ENCODE measurements around the gene MTHFD2L.

The MTHFD2L gene

GRCh38 chr4:74156521-74156920, 1.4 kb upstream of the MTHFD2L start:
- H3K4me3 ChIP-seq (replicated peaks; ENCODE audit: low read depth, low read length): no peak overlapping the region
- DNase-seq (ENCODE audit: extremely low read depth, low read depth): no peak
- TF ChIP-seq, protein P1, sequence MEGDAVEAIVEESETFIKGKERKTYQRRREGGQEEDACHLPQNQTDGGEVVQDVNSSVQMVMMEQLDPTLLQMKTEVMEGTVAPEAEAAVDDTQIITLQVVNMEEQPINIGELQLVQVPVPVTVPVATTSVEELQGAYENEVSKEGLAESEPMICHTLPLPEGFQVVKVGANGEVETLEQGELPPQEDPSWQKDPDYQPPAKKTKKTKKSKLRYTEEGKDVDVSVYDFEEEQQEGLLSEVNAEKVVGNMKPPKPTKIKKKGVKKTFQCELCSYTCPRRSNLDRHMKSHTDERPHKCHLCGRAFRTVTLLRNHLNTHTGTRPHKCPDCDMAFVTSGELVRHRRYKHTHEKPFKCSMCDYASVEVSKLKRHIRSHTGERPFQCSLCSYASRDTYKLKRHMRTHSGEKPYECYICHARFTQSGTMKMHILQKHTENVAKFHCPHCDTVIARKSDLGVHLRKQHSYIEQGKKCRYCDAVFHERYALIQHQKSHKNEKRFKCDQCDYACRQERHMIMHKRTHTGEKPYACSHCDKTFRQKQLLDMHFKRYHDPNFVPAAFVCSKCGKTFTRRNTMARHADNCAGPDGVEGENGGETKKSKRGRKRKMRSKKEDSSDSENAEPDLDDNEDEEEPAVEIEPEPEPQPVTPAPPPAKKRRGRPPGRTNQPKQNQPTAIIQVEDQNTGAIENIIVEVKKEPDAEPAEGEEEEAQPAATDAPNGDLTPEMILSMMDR (IDR thresholded peaks at IDR 0.05; ENCODE audit: low read depth, low read length, missing control alignments): no peak

GRCh38 chr4:74157154-74157553, 764 bp upstream of the MTHFD2L start:
- peak overlapping the region; percentile 71 for H3K4me3 ChIP-seq (replicated peaks; ENCODE audit: low read depth, low read length)
- no peak for DNase-seq (ENCODE audit: extremely low read depth, low read depth)

GRCh38 chr4:74158466-74159142, 686 bp downstream of the MTHFD2L start:
- no peak for DNase-seq (ENCODE audit: extremely low read depth, low read depth)

More at GRCh38 chr4:74157154-74157553, 764 bp upstream of the MTHFD2L start:
- TF ChIP-seq, protein P1 (IDR thresholded peaks at IDR 0.05; ENCODE audit: low read depth, low read length, missing control alignments): no peak

DNA sequence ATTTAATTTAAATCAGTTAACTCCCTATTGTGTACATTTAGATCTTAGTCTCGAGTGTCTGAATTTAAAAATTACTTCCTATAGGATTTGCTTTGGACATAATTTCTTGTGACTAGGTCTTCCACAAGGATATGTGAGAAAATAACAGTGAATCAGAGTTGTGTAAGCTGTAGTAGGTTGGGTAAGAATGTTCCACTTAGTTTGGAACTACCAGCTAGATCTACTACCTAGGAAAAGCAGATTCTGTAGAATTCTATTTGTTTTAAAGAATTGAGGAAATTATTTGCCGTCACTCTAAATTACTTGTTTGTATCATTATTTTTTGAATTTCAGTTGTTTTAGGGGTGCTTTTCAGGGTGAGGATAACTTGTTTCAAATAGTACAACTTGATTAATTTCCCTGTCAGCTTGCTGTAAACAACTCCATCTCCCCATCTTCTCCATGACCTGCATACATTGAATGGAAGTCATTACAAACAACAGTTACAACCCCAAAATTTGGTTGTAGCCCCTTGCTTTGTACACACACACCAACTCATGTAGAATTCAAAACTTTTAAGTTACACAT, 1.3 kb downstream of the MTHFD2L start:
- peak overlapping the region; percentile 71 for H3K4me3 ChIP-seq (replicated peaks; ENCODE audit: low read depth, low read length)
- TF ChIP-seq, protein P1 (IDR thresholded peaks at IDR 0.05; ENCODE audit: low read depth, low read length, missing control alignments): no peak
- DNase-seq (ENCODE audit: extremely low read depth, low read depth): no peak

More at GRCh38 chr4:74158466-74159142, 686 bp downstream of the MTHFD2L start:
- TF ChIP-seq, protein P1 (IDR thresholded peaks at IDR 0.05; ENCODE audit: low read depth, low read length, missing control alignments): no peak
- peak overlapping the region; percentile 71 for H3K4me3 ChIP-seq (replicated peaks; ENCODE audit: low read depth, low read length)

GRCh38 chr4:74161666-74162450, 3.9 kb downstream of the MTHFD2L start:
- H3K4me3 ChIP-seq (replicated peaks; ENCODE audit: low read depth, low read length): no peak overlapping the region
- TF ChIP-seq, protein P1 (IDR thresholded peaks at IDR 0.05; ENCODE audit: low read depth, low read length, missing control alignments): no peak
- no peak for DNase-seq (ENCODE audit: extremely low read depth, low read depth)

DNA sequence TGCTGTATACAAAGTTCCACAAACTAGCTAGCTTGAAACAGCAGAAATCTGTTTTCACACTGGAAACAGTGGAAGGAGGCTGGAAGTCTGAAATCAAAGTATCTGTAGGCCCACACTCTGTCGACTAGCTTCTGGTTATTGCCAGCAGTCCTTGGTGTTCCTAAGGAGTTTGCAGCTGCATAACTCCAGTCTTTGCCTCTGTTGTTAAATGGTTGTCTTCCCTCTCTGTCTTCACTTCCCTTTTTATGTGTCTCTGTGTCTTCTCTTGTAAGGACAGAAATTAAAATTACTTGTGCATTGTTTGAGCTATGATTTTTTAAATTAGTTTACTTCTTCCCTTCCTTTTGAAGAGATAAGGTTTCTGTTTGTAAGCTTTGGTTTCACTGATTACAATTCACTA, 8.2 kb downstream of the MTHFD2L start:
- H3K4me3 ChIP-seq (replicated peaks; ENCODE audit: low read depth, low read length): no peak overlapping the region
- TF ChIP-seq, protein P1 (IDR thresholded peaks at IDR 0.05; ENCODE audit: low read depth, low read length, missing control alignments): no peak
- DNase-seq (ENCODE audit: extremely low read depth, low read depth): no peak

Measured in HFF-Myc (cell line).